ENCODE results near the gene TMEM9.

- no peak for TF ChIP-seq CTCF (IDR thresholded peaks at IDR 0.05)
- TF ChIP-seq POLR2AphosphoS5 (IDR thresholded peaks at IDR 0.05; ENCODE audit: low read depth, low read length), result no peak
- TF ChIP-seq, protein P1, sequence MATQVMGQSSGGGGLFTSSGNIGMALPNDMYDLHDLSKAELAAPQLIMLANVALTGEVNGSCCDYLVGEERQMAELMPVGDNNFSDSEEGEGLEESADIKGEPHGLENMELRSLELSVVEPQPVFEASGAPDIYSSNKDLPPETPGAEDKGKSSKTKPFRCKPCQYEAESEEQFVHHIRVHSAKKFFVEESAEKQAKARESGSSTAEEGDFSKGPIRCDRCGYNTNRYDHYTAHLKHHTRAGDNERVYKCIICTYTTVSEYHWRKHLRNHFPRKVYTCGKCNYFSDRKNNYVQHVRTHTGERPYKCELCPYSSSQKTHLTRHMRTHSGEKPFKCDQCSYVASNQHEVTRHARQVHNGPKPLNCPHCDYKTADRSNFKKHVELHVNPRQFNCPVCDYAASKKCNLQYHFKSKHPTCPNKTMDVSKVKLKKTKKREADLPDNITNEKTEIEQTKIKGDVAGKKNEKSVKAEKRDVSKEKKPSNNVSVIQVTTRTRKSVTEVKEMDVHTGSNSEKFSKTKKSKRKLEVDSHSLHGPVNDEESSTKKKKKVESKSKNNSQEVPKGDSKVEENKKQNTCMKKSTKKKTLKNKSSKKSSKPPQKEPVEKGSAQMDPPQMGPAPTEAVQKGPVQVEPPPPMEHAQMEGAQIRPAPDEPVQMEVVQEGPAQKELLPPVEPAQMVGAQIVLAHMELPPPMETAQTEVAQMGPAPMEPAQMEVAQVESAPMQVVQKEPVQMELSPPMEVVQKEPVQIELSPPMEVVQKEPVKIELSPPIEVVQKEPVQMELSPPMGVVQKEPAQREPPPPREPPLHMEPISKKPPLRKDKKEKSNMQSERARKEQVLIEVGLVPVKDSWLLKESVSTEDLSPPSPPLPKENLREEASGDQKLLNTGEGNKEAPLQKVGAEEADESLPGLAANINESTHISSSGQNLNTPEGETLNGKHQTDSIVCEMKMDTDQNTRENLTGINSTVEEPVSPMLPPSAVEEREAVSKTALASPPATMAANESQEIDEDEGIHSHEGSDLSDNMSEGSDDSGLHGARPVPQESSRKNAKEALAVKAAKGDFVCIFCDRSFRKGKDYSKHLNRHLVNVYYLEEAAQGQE (IDR thresholded peaks at IDR 0.05; ENCODE audit: insufficient read depth in 1 of 2, low read depth in 2 of 2, low read length in 1 of 2), result no peak
- no peak for TF ChIP-seq TCF7L2 (IDR thresholded peaks at IDR 0.05; ENCODE audit: low read depth, low read length)
These were observed 48.6 kb downstream of the TMEM9 start for GRCh38 chr1:201105688-201106087.
